Measurements from ENCODE around the gene GLB1L. TPM values are rescaled to one million over a fixed set of nuclear protein-coding genes. Genes with fewer than 3 reads are reported as not detected.

GLB1L gene
- total and polyA plus RNA-seq, 3 donors from 2014 or later: 70.9 to 224 (median 109) TPM

DNA sequence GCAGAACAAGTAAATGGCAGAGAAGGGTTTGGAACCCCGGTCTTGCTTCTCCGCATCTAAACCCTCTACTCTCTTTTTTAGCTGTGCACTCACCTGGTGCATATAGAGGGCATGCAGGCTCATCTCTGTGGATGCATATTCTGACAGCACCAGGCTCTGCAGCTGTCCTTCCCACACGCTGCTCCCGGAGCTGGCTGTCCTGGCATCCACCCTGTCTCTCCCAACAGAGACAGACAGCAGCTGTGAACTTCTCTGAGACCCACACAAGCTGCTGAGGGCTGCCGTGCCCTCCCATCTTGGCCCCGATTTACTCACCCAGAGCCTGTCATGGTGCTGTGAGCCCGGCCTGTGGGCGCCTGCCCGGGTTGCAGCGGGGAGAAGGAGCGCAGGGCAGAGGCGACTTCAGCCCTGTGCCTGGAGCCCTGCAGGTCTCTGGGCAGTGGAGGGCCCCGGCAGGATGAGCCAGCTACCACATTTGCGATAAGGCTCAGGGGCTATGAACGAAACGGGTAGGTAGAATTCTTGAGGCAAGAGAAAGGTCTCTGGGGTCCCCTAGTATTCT lies 23.2 kb downstream of the GLB1L start:
- Histone ChIP-seq H3K27ac (no peak overlapping the region), H3K4me3 (no peak overlapping the region), H3K36me3 (ENCODE audit: low read depth, missing control alignments) (no peaks in the 10 kb centered on the region), H3K9me3 (no peaks in the 10 kb centered on the region), H3K27me3 (no peaks in the 10 kb centered on the region), H3K4me1 (peaks cover 26% of the 10 kb centered on the region)
- DNase-seq: no peak
- intact Hi-C loops (cut with DNase I; ENCODE audit: low total_unique reads): no loop called here
- 87 to 93% methylated on average over 10 to 16 of the region's 16 CpGs for WGBS, 2 donors
- no peak for TF ChIP-seq POLR2A (IDR thresholded peaks at IDR 0.05)
- TF ChIP-seq, protein P1, sequence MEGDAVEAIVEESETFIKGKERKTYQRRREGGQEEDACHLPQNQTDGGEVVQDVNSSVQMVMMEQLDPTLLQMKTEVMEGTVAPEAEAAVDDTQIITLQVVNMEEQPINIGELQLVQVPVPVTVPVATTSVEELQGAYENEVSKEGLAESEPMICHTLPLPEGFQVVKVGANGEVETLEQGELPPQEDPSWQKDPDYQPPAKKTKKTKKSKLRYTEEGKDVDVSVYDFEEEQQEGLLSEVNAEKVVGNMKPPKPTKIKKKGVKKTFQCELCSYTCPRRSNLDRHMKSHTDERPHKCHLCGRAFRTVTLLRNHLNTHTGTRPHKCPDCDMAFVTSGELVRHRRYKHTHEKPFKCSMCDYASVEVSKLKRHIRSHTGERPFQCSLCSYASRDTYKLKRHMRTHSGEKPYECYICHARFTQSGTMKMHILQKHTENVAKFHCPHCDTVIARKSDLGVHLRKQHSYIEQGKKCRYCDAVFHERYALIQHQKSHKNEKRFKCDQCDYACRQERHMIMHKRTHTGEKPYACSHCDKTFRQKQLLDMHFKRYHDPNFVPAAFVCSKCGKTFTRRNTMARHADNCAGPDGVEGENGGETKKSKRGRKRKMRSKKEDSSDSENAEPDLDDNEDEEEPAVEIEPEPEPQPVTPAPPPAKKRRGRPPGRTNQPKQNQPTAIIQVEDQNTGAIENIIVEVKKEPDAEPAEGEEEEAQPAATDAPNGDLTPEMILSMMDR (IDR thresholded peaks at IDR 0.05): no peak

DNA sequence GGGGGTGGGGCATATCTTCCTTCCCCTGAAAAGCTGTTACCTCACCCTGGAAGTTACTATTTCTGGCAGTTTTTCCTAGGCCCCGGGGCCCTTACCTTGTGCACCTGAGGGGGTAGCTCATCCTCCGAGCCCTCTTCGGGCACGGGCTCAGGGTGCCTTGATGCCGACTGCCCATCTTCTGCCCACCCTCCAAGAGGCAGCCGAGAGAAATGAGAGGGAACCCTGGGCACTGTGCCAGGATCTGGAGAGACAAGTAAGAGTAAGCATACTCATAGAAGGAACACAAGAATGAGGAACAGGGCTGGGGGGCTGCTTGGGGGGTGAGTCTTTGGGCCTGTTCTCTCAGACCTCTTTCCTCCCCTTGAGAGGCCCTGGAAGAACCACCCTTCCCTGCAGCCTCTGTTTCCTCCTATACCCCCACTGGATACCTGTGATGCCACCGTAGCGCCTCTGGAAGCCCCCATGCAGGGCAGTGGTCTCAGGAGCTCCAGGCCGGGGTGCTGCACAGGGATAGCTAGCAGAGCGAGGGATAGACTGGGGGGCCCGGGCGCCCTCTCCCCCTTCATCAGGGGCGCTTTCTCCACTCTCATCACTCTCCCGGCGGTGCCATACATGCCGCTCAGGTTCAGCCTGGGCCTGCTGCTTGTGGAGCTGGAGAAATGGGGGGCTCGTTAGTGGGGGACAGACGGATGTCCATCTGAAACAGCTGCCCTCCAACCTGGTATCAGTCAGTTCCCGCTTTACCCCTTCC lies 24.4 kb downstream of the GLB1L start:
- Histone ChIP-seq H3K9me3 (no peaks in the 10 kb centered on the region), H3K4me1 (peaks cover 27% of the 10 kb centered on the region), H3K4me3 (no peak overlapping the region), H3K27me3 (no peaks in the 10 kb centered on the region), H3K27ac (no peak overlapping the region), H3K36me3 (ENCODE audit: low read depth, missing control alignments) (no peaks in the 10 kb centered on the region)
- DNase-seq: no peak
- intact Hi-C loops (cut with DNase I; ENCODE audit: low total_unique reads): no loop called here
- 91 to 92% methylated on average over 12 to 19 of the region's 19 CpGs for WGBS, 2 donors
- TF ChIP-seq, protein P1 (IDR thresholded peaks at IDR 0.05): no peak
- TF ChIP-seq POLR2A (IDR thresholded peaks at IDR 0.05): no peak

DNA sequence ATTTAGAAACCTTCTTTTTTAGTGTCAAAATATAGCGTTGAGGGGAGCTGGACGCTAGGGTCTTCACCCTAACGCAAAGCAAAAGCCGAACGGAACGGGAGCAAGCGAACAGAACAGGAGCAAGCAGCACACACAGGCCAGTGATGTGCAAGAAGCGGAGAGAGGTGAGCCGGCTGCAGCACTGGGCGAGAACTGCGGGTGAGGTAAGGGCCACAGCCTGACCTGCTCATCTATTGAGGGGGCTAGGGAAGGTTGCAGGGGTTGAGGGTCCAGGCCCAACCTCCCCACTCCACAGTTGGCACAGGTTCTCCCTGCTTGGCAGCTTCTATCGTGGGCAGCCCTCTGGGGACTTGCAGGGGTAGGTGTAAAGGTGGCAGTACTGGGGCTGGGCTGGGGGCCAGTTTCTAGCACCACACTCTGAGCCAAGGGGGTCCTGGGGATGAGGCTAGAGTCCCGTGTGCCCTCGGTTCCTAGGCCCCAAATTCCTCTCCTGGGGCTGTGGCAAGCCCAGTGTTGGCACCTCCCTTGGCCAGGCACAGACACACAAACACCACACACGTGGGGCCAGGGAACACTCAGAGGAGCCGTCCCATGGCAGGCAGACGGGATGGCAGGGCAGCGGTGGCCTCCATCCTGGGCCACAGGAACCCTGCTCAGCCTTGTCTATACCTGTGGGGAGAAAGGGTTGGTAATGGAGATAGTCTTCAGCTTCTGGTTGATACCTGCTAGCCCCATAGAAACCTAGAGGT lies 25.3 kb downstream of the GLB1L start:
- TF ChIP-seq, protein P1 (IDR thresholded peaks at IDR 0.05): no peak
- no peak for TF ChIP-seq POLR2A (IDR thresholded peaks at IDR 0.05)
- no peak for DNase-seq
- H3K4me1 ChIP-seq: peaks cover 27% of the 10 kb centered on the region
- WGBS, 2 donors: 71 to 83% methylated on average over 17 to 18 of the region's 18 CpGs
- no peak overlapping the region for H3K4me3 ChIP-seq
- no peaks in the 10 kb centered on the region for H3K9me3 ChIP-seq
- H3K27me3 ChIP-seq: no peaks in the 10 kb centered on the region
- intact Hi-C loops (cut with DNase I; ENCODE audit: low total_unique reads): no loop called here
- no peak overlapping the region for H3K27ac ChIP-seq
- no peaks in the 10 kb centered on the region for H3K36me3 ChIP-seq (ENCODE audit: low read depth, missing control alignments)

DNA sequence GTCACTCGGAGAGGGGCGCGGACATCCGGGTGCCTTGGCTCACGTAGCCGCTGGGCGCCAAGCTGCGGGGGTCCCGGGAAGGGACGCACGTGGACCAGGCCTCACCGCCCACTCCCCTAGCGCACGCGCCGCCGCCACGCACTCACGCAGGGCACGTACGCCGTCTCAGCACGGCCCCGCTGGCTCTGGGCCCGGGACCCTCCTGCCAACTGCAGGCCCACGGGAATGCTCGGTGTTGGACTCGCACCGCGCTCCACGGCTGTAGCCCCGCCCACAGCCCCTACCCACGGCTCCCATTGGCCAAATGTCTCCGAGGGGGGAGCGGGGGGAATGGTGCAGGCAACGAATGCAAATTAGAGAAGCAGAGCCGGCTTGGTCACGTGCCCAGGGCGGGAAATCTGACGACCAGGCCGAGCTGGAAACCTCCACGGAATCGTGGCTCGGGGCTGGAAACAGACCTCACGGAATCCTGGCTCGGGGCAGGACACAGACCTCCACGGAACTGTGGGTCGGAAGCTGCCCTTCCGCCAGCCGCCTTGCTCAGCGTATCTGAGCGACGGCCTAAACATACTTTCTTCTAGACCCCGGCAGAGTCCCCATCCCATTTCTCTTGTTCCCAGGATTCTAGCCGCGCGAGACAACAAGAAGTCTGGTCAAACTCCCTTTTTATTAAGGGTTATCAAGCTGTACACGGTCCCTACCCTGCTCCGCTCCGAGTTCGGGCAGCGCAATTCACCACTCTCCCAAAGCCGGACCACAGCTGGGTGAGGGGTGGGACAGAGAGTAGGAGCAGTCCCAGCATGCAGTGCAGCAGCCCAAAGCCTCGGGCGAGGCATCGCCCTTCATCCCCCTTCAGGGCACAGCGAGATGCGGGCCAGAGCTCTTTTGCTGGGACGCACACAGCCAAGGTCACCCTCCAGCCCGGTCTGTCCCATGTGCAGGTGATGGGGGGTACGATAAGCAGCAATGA lies 26.2 kb downstream of the GLB1L start, which contains the start of gene ABCB6:
ABCB6 (minus strand) TSS at position 227 of the 970 bp plus-strand sequence. CDS start 285 bp downstream, outside the sequence.
- TF ChIP-seq, protein P1 (IDR thresholded peaks at IDR 0.05): peak in 1 of 3 experiments; percentile 7
- peak; percentile 23 for TF ChIP-seq POLR2A (IDR thresholded peaks at IDR 0.05)
- Histone ChIP-seq H3K4me3 (peak within 1 kb of the TSS; percentile 59 to 71), H3K36me3 (ENCODE audit: low read depth, missing control alignments) (no peaks in the 10 kb centered on the region), H3K27me3 (no peaks in the 10 kb centered on the region), H3K9me3 (no peaks in the 10 kb centered on the region), H3K27ac (peak within 1 kb of the TSS; percentile 75 to 93), H3K4me1 (peaks cover 27% of the 10 kb centered on the region)
- peak; percentile 98 for DNase-seq
- intact Hi-C loops (cut with DNase I; ENCODE audit: low total_unique reads): no loop called here
- WGBS, 2 donors: 7 to 8% methylated on average over 32 to 71 of the region's 71 CpGs

All from testis (tissue), 3 donors.